ENCODE measurements around the gene RAMP3. TPM values are rescaled to one million over a fixed set of nuclear protein-coding genes. Genes with fewer than 3 reads are reported as not detected.

The RAMP3 gene
- total and polyA plus RNA-seq, 5 donors from 2014 or later = not detected

GRCh38 chr7:45155357-45155900 is 2.2 kb upstream of the RAMP3 start:
- ATAC-seq (ENCODE audit: low read depth in 2 of 2) = no peak
- H3K9me3 ChIP-seq (ENCODE audit: control insufficient read depth in 2 of 2, low read length in 2 of 2) = no peaks in the 10 kb centered on the region
- peaks cover 11% of the 10 kb centered on the region for H3K27me3 ChIP-seq (ENCODE audit: control insufficient read depth, insufficient read depth, low read length)
- no peak overlapping the region for H3K27ac Mint-ChIP-seq
- no peaks in the 10 kb centered on the region for H3K9me3 Mint-ChIP-seq
- DNase-seq = no peak
- no peak overlapping the region for H3K4me3 ChIP-seq (ENCODE audit: low read depth, low read length)
- no peak overlapping the region for H3K27ac ChIP-seq (ENCODE audit: insufficient read depth, low read length, poor library complexity, severe bottlenecking)
- no peaks in the 10 kb centered on the region for H3K36me3 Mint-ChIP-seq
- H3K4me1 Mint-ChIP-seq = peaks cover 0 to 13% (median 6%) of the 10 kb centered on the region in 4 donors
- H3K4me3 Mint-ChIP-seq = no peak overlapping the region
- H3K4me1 ChIP-seq (ENCODE audit: control insufficient read depth, insufficient read depth, low read length, poor library complexity, severe bottlenecking) = no peaks in the 10 kb centered on the region
- no peaks in the 10 kb centered on the region for H3K36me3 ChIP-seq (ENCODE audit: control insufficient read depth, insufficient read depth, low read length)
- peaks cover 38% of the 10 kb centered on the region for H3K27me3 Mint-ChIP-seq

GRCh38 chr7:45155941-45156340 is 1.6 kb upstream of the RAMP3 start:
- no peak overlapping the region for H3K4me3 ChIP-seq (ENCODE audit: low read depth, low read length)
- no peak overlapping the region for H3K27ac Mint-ChIP-seq
- no peaks in the 10 kb centered on the region for H3K4me1 ChIP-seq (ENCODE audit: control insufficient read depth, insufficient read depth, low read length, poor library complexity, severe bottlenecking)
- H3K9me3 ChIP-seq (ENCODE audit: control insufficient read depth in 2 of 2, low read length in 2 of 2) = no peaks in the 10 kb centered on the region
- H3K36me3 Mint-ChIP-seq = no peaks in the 10 kb centered on the region
- ATAC-seq (ENCODE audit: low read depth in 2 of 2) (no peak), DNase-seq (no peak)
- H3K27me3 ChIP-seq (ENCODE audit: control insufficient read depth, insufficient read depth, low read length) = peaks cover 11% of the 10 kb centered on the region
- peaks cover 0 to 15% (median 6%) of the 10 kb centered on the region in 4 donors for H3K4me1 Mint-ChIP-seq
- H3K4me3 Mint-ChIP-seq = no peak overlapping the region
- H3K27me3 Mint-ChIP-seq = peaks cover 39% of the 10 kb centered on the region
- H3K36me3 ChIP-seq (ENCODE audit: control insufficient read depth, insufficient read depth, low read length) = no peaks in the 10 kb centered on the region
- no peaks in the 10 kb centered on the region for H3K9me3 Mint-ChIP-seq
- H3K27ac ChIP-seq (ENCODE audit: insufficient read depth, low read length, poor library complexity, severe bottlenecking) = no peak overlapping the region

GRCh38 chr7:45156516-45157272 is 897 bp upstream of the RAMP3 start:
- Mint-ChIP-seq H3K27ac (no peak overlapping the region), H3K27me3 (peaks cover 34% of the 10 kb centered on the region), H3K4me3 (no peak overlapping the region), H3K4me1 (peaks cover 0 to 17% (median 6%) of the 10 kb centered on the region in 4 donors), H3K9me3 (no peaks in the 10 kb centered on the region), H3K36me3 (no peaks in the 10 kb centered on the region)
- no peaks in the 10 kb centered on the region for H3K4me1 ChIP-seq (ENCODE audit: control insufficient read depth, insufficient read depth, low read length, poor library complexity, severe bottlenecking)
- peaks cover 11% of the 10 kb centered on the region for H3K27me3 ChIP-seq (ENCODE audit: control insufficient read depth, insufficient read depth, low read length)
- no peaks in the 10 kb centered on the region for H3K36me3 ChIP-seq (ENCODE audit: control insufficient read depth, insufficient read depth, low read length)
- DNase-seq (no peak), ATAC-seq (ENCODE audit: low read depth in 2 of 2) (no peak)
- no peaks in the 10 kb centered on the region for H3K9me3 ChIP-seq (ENCODE audit: control insufficient read depth in 2 of 2, low read length in 2 of 2)
- H3K4me3 ChIP-seq (ENCODE audit: low read depth, low read length) = no peak overlapping the region
- no peak overlapping the region for H3K27ac ChIP-seq (ENCODE audit: insufficient read depth, low read length, poor library complexity, severe bottlenecking)

- Histone ChIP-seq H3K36me3 (ENCODE audit: control insufficient read depth, insufficient read depth, low read length) (no peaks in the 10 kb centered on the region), H3K4me1 (ENCODE audit: control insufficient read depth, insufficient read depth, low read length, poor library complexity, severe bottlenecking) (no peaks in the 10 kb centered on the region), H3K27me3 (ENCODE audit: control insufficient read depth, insufficient read depth, low read length) (peaks cover 11% of the 10 kb centered on the region), H3K4me3 (ENCODE audit: low read depth, low read length) (no peak overlapping the region), H3K9me3 (ENCODE audit: control insufficient read depth in 2 of 2, low read length in 2 of 2) (no peaks in the 10 kb centered on the region), H3K27ac (ENCODE audit: insufficient read depth, low read length, poor library complexity, severe bottlenecking) (no peak overlapping the region)
- Mint-ChIP-seq H3K4me1 (peaks cover 0 to 17% (median 6%) of the 10 kb centered on the region in 4 donors), H3K4me3 (no peak overlapping the region), H3K27ac (no peak overlapping the region), H3K9me3 (no peaks in the 10 kb centered on the region), H3K36me3 (no peaks in the 10 kb centered on the region), H3K27me3 (peaks cover 34% of the 10 kb centered on the region)
- ATAC-seq (ENCODE audit: low read depth in 2 of 2) = no peak
- no peak for DNase-seq
These were observed 322 bp upstream of the RAMP3 start for GRCh38 chr7:45157286-45157652.

- Mint-ChIP-seq H3K4me3 (no peak overlapping the region), H3K4me1 (peaks cover 0 to 17% (median 6%) of the 10 kb centered on the region in 4 donors), H3K36me3 (no peaks in the 10 kb centered on the region), H3K27ac (no peak overlapping the region), H3K27me3 (peaks cover 37% of the 10 kb centered on the region), H3K9me3 (peaks cover 0 to 3% (median 0%) of the 10 kb centered on the region in 7 donors)
- H3K9me3 ChIP-seq (ENCODE audit: control insufficient read depth in 2 of 2, low read length in 2 of 2) = no peaks in the 10 kb centered on the region
- ATAC-seq (ENCODE audit: low read depth in 2 of 2) = no peak
- H3K4me1 ChIP-seq (ENCODE audit: control insufficient read depth, insufficient read depth, low read length, poor library complexity, severe bottlenecking) = no peaks in the 10 kb centered on the region
- H3K27me3 ChIP-seq (ENCODE audit: control insufficient read depth, insufficient read depth, low read length) = peaks cover 11% of the 10 kb centered on the region
- DNase-seq = no peak
- H3K36me3 ChIP-seq (ENCODE audit: control insufficient read depth, insufficient read depth, low read length) = no peaks in the 10 kb centered on the region
- H3K4me3 ChIP-seq (ENCODE audit: low read depth, low read length) = no peak overlapping the region
- no peak overlapping the region for H3K27ac ChIP-seq (ENCODE audit: insufficient read depth, low read length, poor library complexity, severe bottlenecking)
These were observed 880 bp downstream of the RAMP3 start for GRCh38 chr7:45158471-45158870.

GRCh38 chr7:45159296-45159695 is 1.7 kb downstream of the RAMP3 start:
- H3K27me3 ChIP-seq (ENCODE audit: control insufficient read depth, insufficient read depth, low read length) = peaks cover 11% of the 10 kb centered on the region
- Mint-ChIP-seq H3K9me3 (peaks cover 0 to 5% (median 0%) of the 10 kb centered on the region in 7 donors), H3K27ac (no peak overlapping the region), H3K36me3 (no peaks in the 10 kb centered on the region), H3K4me3 (no peak overlapping the region), H3K4me1 (peaks cover 0 to 17% (median 6%) of the 10 kb centered on the region in 4 donors), H3K27me3 (peaks cover 41% of the 10 kb centered on the region)
- H3K4me1 ChIP-seq (ENCODE audit: control insufficient read depth, insufficient read depth, low read length, poor library complexity, severe bottlenecking) = no peaks in the 10 kb centered on the region
- H3K4me3 ChIP-seq (ENCODE audit: low read depth, low read length) = no peak overlapping the region
- peaks cover 0 to 1% of the 10 kb centered on the region in 2 experiments for H3K9me3 ChIP-seq (ENCODE audit: control insufficient read depth in 2 of 2, low read length in 2 of 2)
- DNase-seq (no peak), ATAC-seq (ENCODE audit: low read depth in 2 of 2) (no peak)
- no peak overlapping the region for H3K27ac ChIP-seq (ENCODE audit: insufficient read depth, low read length, poor library complexity, severe bottlenecking)
- no peaks in the 10 kb centered on the region for H3K36me3 ChIP-seq (ENCODE audit: control insufficient read depth, insufficient read depth, low read length)

- Histone ChIP-seq H3K27me3 (ENCODE audit: control insufficient read depth, insufficient read depth, low read length) (peaks cover 11% of the 10 kb centered on the region), H3K4me3 (ENCODE audit: low read depth, low read length) (no peak overlapping the region), H3K36me3 (ENCODE audit: control insufficient read depth, insufficient read depth, low read length) (no peaks in the 10 kb centered on the region), H3K4me1 (ENCODE audit: control insufficient read depth, insufficient read depth, low read length, poor library complexity, severe bottlenecking) (no peaks in the 10 kb centered on the region), H3K9me3 (ENCODE audit: control insufficient read depth in 2 of 2, low read length in 2 of 2) (peaks cover 0 to 1% of the 10 kb centered on the region in 2 experiments), H3K27ac (ENCODE audit: insufficient read depth, low read length, poor library complexity, severe bottlenecking) (no peak overlapping the region)
- Mint-ChIP-seq H3K27ac (no peak overlapping the region), H3K4me3 (no peak overlapping the region), H3K4me1 (peaks cover 0 to 14% (median 4%) of the 10 kb centered on the region in 4 donors), H3K36me3 (no peaks in the 10 kb centered on the region), H3K9me3 (peaks cover 0 to 5% (median 1%) of the 10 kb centered on the region in 7 donors), H3K27me3 (peaks cover 30% of the 10 kb centered on the region)
- ATAC-seq (ENCODE audit: low read depth in 2 of 2) (no peak), DNase-seq (no peak)
These were observed 2.9 kb downstream of the RAMP3 start for GRCh38 chr7:45160417-45160881.
